Kidney epithelial cell (primary cell): ENCODE measurements around the gene KNDC1. TPM values are rescaled to one million over a fixed set of nuclear protein-coding genes. Genes with fewer than 3 reads are reported as not detected.
"Not testable (repeated sequence)": the region's sequence is repeated elsewhere in the genome, so short reads cannot be mapped to it uniquely, and the experiment has no call there.

Source experiments
- DNase-seq: peaks from one replicate; pipeline ENCODE4 v3.0.0-alpha.2; 2010; ENCODE audit warnings: low read depth
- H3K27me3 ChIP-seq: 2 replicates; pipeline ENCODE4 v1.6.0; 2011; ENCODE audit warnings: low read length; ENCODE audit not compliant: control insufficient read depth, insufficient read depth
- H3K36me3 ChIP-seq: 2 replicates; pipeline ENCODE4 v1.5.1; 2011; ENCODE audit warnings: low read length; ENCODE audit not compliant: control insufficient read depth, insufficient read depth
- H3K4me3 ChIP-seq: 2 replicates; pipeline ENCODE4 v1.5.1; 2011; ENCODE audit warnings: low read depth, mild to moderate bottlenecking, control low read depth, low read length
- CTCF ChIP-seq: IDR thresholded peaks from 2 replicates; pipeline ENCODE4 v1.5.1; 2011; ENCODE audit warnings: mild to moderate bottlenecking, moderate library complexity, low read length, control low read depth, inconsistent platforms; ENCODE audit not compliant: insufficient read depth, poor library complexity, severe bottlenecking
- total RNA-seq: library from RNA; depleted of rRNA; stranded (reverse); fragments of >200 nt; gene quantifications from 2 replicates; pipeline ENCODE4 v1.2.3, GENCODE V29; 2015

The KNDC1 gene
- total RNA-seq, 1 donor from 2014 or later: 0.13 TPM

GRCh38 chr10:133230387-133231195 lies 70.6 kb downstream of the KNDC1 start:
- TF ChIP-seq CTCF: no peak
- Histone ChIP-seq H3K27me3 (peaks cover 76% of the 10 kb centered on the region), H3K4me3 (no peak overlapping the region), H3K36me3 (no peaks in the 10 kb centered on the region)
- no peak for DNase-seq

- DNase-seq: no peak
- Histone ChIP-seq H3K4me3 (no peak overlapping the region), H3K27me3 (peaks cover 78% of the 10 kb centered on the region), H3K36me3 (no peaks in the 10 kb centered on the region)
- no peak for TF ChIP-seq CTCF
These were observed 71.4 kb downstream of the KNDC1 start for GRCh38 chr10:133231244-133231945.

GRCh38 chr10:133231946-133232574 lies 72.0 kb downstream of the KNDC1 start:
- no peaks in the 10 kb centered on the region for H3K36me3 ChIP-seq
- no peak overlapping the region for H3K4me3 ChIP-seq
- no peak for DNase-seq
- peaks cover 78% of the 10 kb centered on the region for H3K27me3 ChIP-seq
- TF ChIP-seq CTCF: no peak

GRCh38 chr10:133234796-133235195 lies 74.8 kb downstream of the KNDC1 start:
- not testable (repeated sequence) for H3K36me3 ChIP-seq, DNase-seq, H3K4me3 ChIP-seq
- peaks cover 85% of the 10 kb centered on the region for H3K27me3 ChIP-seq

- Histone ChIP-seq H3K4me3 (no peak overlapping the region), H3K27me3 (peaks cover 87% of the 10 kb centered on the region), H3K36me3 (no peaks in the 10 kb centered on the region)
- TF ChIP-seq CTCF: no peak
- no peak for DNase-seq
These were observed 75.3 kb downstream of the KNDC1 start for GRCh38 chr10:133235265-133235855.

GRCh38 chr10:133235932-133236331 lies 75.9 kb downstream of the KNDC1 start:
- TF ChIP-seq CTCF: no peak
- Histone ChIP-seq H3K4me3 (no peak overlapping the region), H3K27me3 (peaks cover 83% of the 10 kb centered on the region), H3K36me3 (no peaks in the 10 kb centered on the region)
- DNase-seq: no peak
